Keratinocyte (primary cell): ENCODE results near the gene TCP1.

Source experiments
- CTCF ChIP-seq, 3 experiments: IDR thresholded peaks in 1 of 3; conservative IDR thresholded peaks in 1 of 3; optimal IDR thresholded peaks in 1 of 3; 2 replicates in 2 of 3; 3 replicates in 1 of 3; pipeline versions ENCODE3 to v1.5.1; 2011; ENCODE audit warnings: low read length in 3 of 3, mild to moderate bottlenecking in 3 of 3, moderate library complexity in 2 of 3, control low read depth in 1 of 3, inconsistent platforms in 1 of 3; ENCODE audit not compliant: insufficient read depth in 2 of 3; ENCODE audit errors: extremely low read depth in 1 of 3
- EZH2 ChIP-seq: IDR thresholded peaks from one replicate; pipeline ENCODE4 v1.6.1; 2012; ENCODE audit warnings: inconsistent platforms, mild to moderate bottlenecking, low read length, moderate library complexity

- TF ChIP-seq CTCF (optimal IDR thresholded peaks at IDR 0.05 in 1 of 3, IDR thresholded peaks at IDR 0.05 in 1 of 3, conservative IDR thresholded peaks at IDR 0.05 in 1 of 3; ENCODE audit: extremely low read depth in 1 of 3, insufficient read depth in 2 of 3, low read length in 3 of 3) (no peak), EZH2 (no peak)
These were observed 10.9 kb upstream of the TCP1 start, which contains the start of gene PNLDC1 for GRCh38 chr6:159800141-159800865.
